ENCODE data around the gene TASP1. TPM values are rescaled to one million over a fixed set of nuclear protein-coding genes. Genes with fewer than 3 reads are reported as not detected.
"Not testable (repeated sequence)": the region's sequence is repeated elsewhere in the genome, so short reads cannot be mapped to it uniquely, and the experiment has no call there.

Gene TASP1
- total and polyA plus RNA-seq, 4 donors = 2.5 to 10.0 (median 4.7) TPM

GRCh38 chr20:13618456-13618855 is 20.3 kb downstream of the TASP1 start:
- H3K9ac ChIP-seq (ENCODE audit: low read depth in 1 of 2, low read length in 2 of 2); DNase-seq (ENCODE audit: low spot score); H3K27me3 ChIP-seq (ENCODE audit: control insufficient read depth in 4 of 4, insufficient read depth in 4 of 4, low read length in 3 of 4); H3K4me3 ChIP-seq (ENCODE audit: low read depth in 1 of 3, low read length in 3 of 3); H3K9me3 ChIP-seq (ENCODE audit: control insufficient read depth in 4 of 4, low read length in 3 of 4); H3K27ac ChIP-seq (ENCODE audit: low read depth in 1 of 2, low read length in 2 of 2); H3K36me3 ChIP-seq (ENCODE audit: control insufficient read depth in 4 of 4, insufficient read depth in 3 of 4, low read depth in 1 of 4, low read length in 3 of 4); H3K4me1 ChIP-seq (ENCODE audit: control insufficient read depth in 4 of 4, insufficient read depth in 4 of 4, low read length in 3 of 4): not testable (repeated sequence)
- WGBS = 85% methylated on average over 1 of the region's 1 CpG

GRCh38 chr20:13617585-13617984 is 21.1 kb downstream of the TASP1 start:
- WGBS = 82% methylated on average over 2 of the region's 2 CpGs
- H3K36me3 ChIP-seq (ENCODE audit: control insufficient read depth in 4 of 4, insufficient read depth in 3 of 4, low read depth in 1 of 4, low read length in 3 of 4); H3K4me3 ChIP-seq (ENCODE audit: low read depth in 1 of 3, low read length in 3 of 3); H3K9ac ChIP-seq (ENCODE audit: low read depth in 1 of 2, low read length in 2 of 2); H3K27me3 ChIP-seq (ENCODE audit: control insufficient read depth in 4 of 4, insufficient read depth in 4 of 4, low read length in 3 of 4); H3K27ac ChIP-seq (ENCODE audit: low read depth in 1 of 2, low read length in 2 of 2); H3K4me1 ChIP-seq (ENCODE audit: control insufficient read depth in 4 of 4, insufficient read depth in 4 of 4, low read length in 3 of 4); H3K9me3 ChIP-seq (ENCODE audit: control insufficient read depth in 4 of 4, low read length in 3 of 4); DNase-seq (ENCODE audit: low spot score): not testable (repeated sequence)

GRCh38 chr20:13616713-13617112 is 22.0 kb downstream of the TASP1 start:
- H3K4me1 ChIP-seq (ENCODE audit: control insufficient read depth in 4 of 4, insufficient read depth in 4 of 4, low read length in 3 of 4); H3K4me3 ChIP-seq (ENCODE audit: low read depth in 1 of 3, low read length in 3 of 3); H3K9ac ChIP-seq (ENCODE audit: low read depth in 1 of 2, low read length in 2 of 2); DNase-seq (ENCODE audit: low spot score); H3K27me3 ChIP-seq (ENCODE audit: control insufficient read depth in 4 of 4, insufficient read depth in 4 of 4, low read length in 3 of 4); H3K36me3 ChIP-seq (ENCODE audit: control insufficient read depth in 4 of 4, insufficient read depth in 3 of 4, low read depth in 1 of 4, low read length in 3 of 4); H3K9me3 ChIP-seq (ENCODE audit: control insufficient read depth in 4 of 4, low read length in 3 of 4); H3K27ac ChIP-seq (ENCODE audit: low read depth in 1 of 2, low read length in 2 of 2): not testable (repeated sequence)
- 93% methylated on average over 2 of the region's 2 CpGs for WGBS

GRCh38 chr20:13613917-13614316 is 24.8 kb downstream of the TASP1 start:
- Histone ChIP-seq H3K36me3 (ENCODE audit: control insufficient read depth in 4 of 4, insufficient read depth in 3 of 4, low read depth in 1 of 4, low read length in 3 of 4) (no peaks in the 10 kb centered on the region), H3K4me3 (ENCODE audit: low read depth in 1 of 3, low read length in 3 of 3) (no peak overlapping the region)
- no peak for DNase-seq (ENCODE audit: low spot score)

More at GRCh38 chr20:13613917-13614316, 24.8 kb downstream of the TASP1 start:
- Histone ChIP-seq H3K4me1 (ENCODE audit: control insufficient read depth in 4 of 4, insufficient read depth in 4 of 4, low read length in 3 of 4) (no peaks in the 10 kb centered on the region), H3K9me3 (ENCODE audit: control insufficient read depth in 4 of 4, low read length in 3 of 4) (no peaks in the 10 kb centered on the region), H3K27me3 (ENCODE audit: control insufficient read depth in 4 of 4, insufficient read depth in 4 of 4, low read length in 3 of 4) (no peaks in the 10 kb centered on the region), H3K9ac (ENCODE audit: low read depth in 1 of 2, low read length in 2 of 2) (no peak overlapping the region), H3K27ac (ENCODE audit: low read depth in 1 of 2, low read length in 2 of 2) (no peak overlapping the region)
- TF ChIP-seq TAF1 (conservative IDR thresholded peaks at IDR 0.05) = no peak
- no peak for TF ChIP-seq HNF4A (conservative IDR thresholded peaks at IDR 0.05)
- no peak for TF ChIP-seq ATF3 (IDR thresholded peaks at IDR 0.05)
- TF ChIP-seq ZBTB33 (IDR thresholded peaks at IDR 0.05) = no peak
- TF ChIP-seq FOXA1 (IDR thresholded peaks at IDR 0.05) = no peak
- TF ChIP-seq FOXA2 (IDR thresholded peaks at IDR 0.05) = no peak
- no peak for TF ChIP-seq SP1 (IDR thresholded peaks at IDR 0.05)
- no peak for TF ChIP-seq HNF4G (IDR thresholded peaks at IDR 0.05)
- no peak for TF ChIP-seq YY1 (IDR thresholded peaks at IDR 0.05)
- no peak for TF ChIP-seq NR2F2 (IDR thresholded peaks at IDR 0.05)
